HG02973 (cell line): ENCODE data around the gene CRB1.

Experiments
- ATAC-seq: cut with Tn5 transposase; IDR thresholded peaks from one replicate; pipeline ENCODE4 v1.9.1; 2021; ENCODE audit warnings: moderate library complexity; ENCODE audit not compliant: unreplicated experiment

Gene CRB1

GRCh38 chr1:197268012-197268411 is at the start of gene CRB1:
Gene CRB1, plus strand, starts transcription at chr1:197268252. Its CDS starts 161 bp downstream, at chr1:197268413.
- ATAC-seq: no peak

GRCh38 chr1:197218857-197219256 is 49.2 kb upstream of the CRB1 start:
- no peak for ATAC-seq

- no peak for ATAC-seq
These were observed 45.9 kb upstream of the CRB1 start for GRCh38 chr1:197222025-197222685.

- no peak for ATAC-seq
These were observed 45.3 kb upstream of the CRB1 start for GRCh38 chr1:197222780-197223179.

GRCh38 chr1:197224160-197224559 is 43.9 kb upstream of the CRB1 start:
- ATAC-seq: no peak

GRCh38 chr1:197225611-197226010 is 42.4 kb upstream of the CRB1 start:
- no peak for ATAC-seq

- ATAC-seq: no peak
These were observed 33.5 kb upstream of the CRB1 start for GRCh38 chr1:197234581-197234980.

GRCh38 chr1:197235355-197235754 is 32.7 kb upstream of the CRB1 start:
- ATAC-seq: no peak

- no peak for ATAC-seq
These were observed 20.6 kb upstream of the CRB1 start for GRCh38 chr1:197247465-197247864.

GRCh38 chr1:197249324-197249723 is 18.7 kb upstream of the CRB1 start:
- no peak for ATAC-seq

- no peak for ATAC-seq
These were observed 17.4 kb upstream of the CRB1 start for GRCh38 chr1:197250616-197251015.

GRCh38 chr1:197252973-197253372 is 15.1 kb upstream of the CRB1 start:
- ATAC-seq: no peak

- no peak for ATAC-seq
These were observed 13.2 kb upstream of the CRB1 start for GRCh38 chr1:197254866-197255265.

- no peak for ATAC-seq
These were observed 3.0 kb upstream of the CRB1 start for GRCh38 chr1:197264936-197265567.

GRCh38 chr1:197269053-197269452 is 1.0 kb downstream of the CRB1 start:
- ATAC-seq: no peak

- ATAC-seq: no peak
These were observed 4.7 kb downstream of the CRB1 start for GRCh38 chr1:197272791-197273190.

- ATAC-seq: no peak
These were observed 9.1 kb downstream of the CRB1 start for GRCh38 chr1:197277166-197277565.

- ATAC-seq: no peak
These were observed 16.3 kb downstream of the CRB1 start for GRCh38 chr1:197284325-197284724.

- no peak for ATAC-seq
These were observed 16.9 kb downstream of the CRB1 start for GRCh38 chr1:197284966-197285365.

- ATAC-seq: no peak
These were observed 17.6 kb downstream of the CRB1 start for GRCh38 chr1:197285526-197286205.

- ATAC-seq: no peak
These were observed 18.6 kb downstream of the CRB1 start for GRCh38 chr1:197286634-197287033.

- no peak for ATAC-seq
These were observed 19.8 kb downstream of the CRB1 start for GRCh38 chr1:197287863-197288262.
